HT1080 (cell line): ENCODE measurements around the gene PROB1. TPM values are rescaled to one million over a fixed set of nuclear protein-coding genes. Genes with fewer than 3 reads are reported as not detected.

Experiments
- DNase-seq: peaks from one replicate; pipeline ENCODE4 v3.0.0-alpha.2; 2015; ENCODE audit warnings: low read depth
- total RNA-seq: library from RNA; depleted of rRNA; stranded (reverse); fragments of >200 nt; shearing (Covaris generic); gene quantifications from 2 replicates; pipeline ENCODE4 v1.2.3, GENCODE V29; 2014; rRNA removed

PROB1 gene
- total RNA-seq, 1 experiment from 2014 or later: 0.53 TPM

GRCh38 chr5:139343476-139343875 lies 51.4 kb downstream of the PROB1 start:
- no peak for DNase-seq

DNA sequence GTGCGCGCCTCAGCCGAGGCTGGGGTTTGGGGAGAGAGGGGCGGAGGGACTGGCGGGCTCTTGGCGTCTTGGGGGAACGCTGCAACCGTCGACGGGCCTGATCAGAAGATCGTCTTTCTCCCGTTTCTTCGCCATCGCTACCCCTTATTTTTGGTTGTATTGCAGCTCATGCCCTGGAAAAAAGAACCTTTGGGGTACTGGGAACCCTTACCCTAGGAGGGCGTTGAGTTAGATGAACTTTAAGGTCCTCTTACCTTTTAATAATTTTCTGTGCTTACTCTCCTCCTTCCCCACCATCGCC lies 52.5 kb downstream of the PROB1 start:
- no peak for DNase-seq

DNA sequence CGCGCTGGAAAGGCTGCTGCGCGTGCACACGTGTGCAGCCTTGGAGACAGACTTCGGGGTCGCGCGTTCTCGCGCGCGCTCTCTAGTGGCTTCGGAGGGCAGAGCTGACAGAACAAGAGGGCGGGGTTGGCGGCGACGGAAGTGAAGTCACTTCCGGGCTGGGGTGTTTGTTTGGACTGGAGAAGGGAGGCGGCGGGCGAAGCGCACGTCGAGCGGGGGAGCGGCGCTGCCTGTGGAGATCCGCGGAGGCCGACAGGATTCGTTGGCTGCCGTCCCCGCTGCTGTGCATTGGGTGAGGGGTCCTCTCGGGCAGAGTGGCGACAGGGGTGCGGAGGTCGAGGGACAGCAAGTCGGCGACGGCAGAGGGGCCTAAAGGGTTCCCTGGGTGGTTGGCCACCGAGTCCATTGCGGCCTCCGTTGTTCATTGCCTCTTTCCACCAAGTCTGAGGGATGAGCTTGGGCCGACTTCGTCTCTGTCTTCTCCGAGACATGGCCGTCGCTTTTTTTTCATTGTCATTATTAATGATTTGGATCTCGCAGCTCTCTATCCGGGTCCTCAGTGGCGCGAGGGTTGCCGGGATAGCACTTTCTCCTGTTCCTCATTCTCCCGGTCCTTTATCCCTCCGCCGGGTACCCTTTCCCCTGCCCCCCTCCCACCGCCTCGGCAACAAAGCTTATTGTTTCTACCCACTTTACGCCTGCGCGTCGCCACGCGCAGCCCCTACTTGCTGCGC lies 53.0 kb downstream of the PROB1 start, which contains the start of gene PAIP2:
Gene PAIP2, plus strand, starts transcription at position 166 of the 734 bp plus-strand sequence. CDS start 21,931 bp downstream, outside the sequence.
- peak; percentile 99 for DNase-seq

- DNase-seq: no peak
These were observed 53.7 kb downstream of the PROB1 start for GRCh38 chr5:139341187-139341688.

Other genes with a start within 250 kb of the PROB1 start
- 27.5 and 28.4 TPM in 2 replicates for gene SIL1, start 196.7 kb downstream of the PROB1 start, total RNA-seq
- gene MATR3, start 101.4 kb downstream of the PROB1 start, total RNA-seq: 124 and 175 TPM in 2 replicates
- gene PAIP2, start 53.2 kb downstream of the PROB1 start, total RNA-seq: 56.4 and 86.9 TPM in 2 replicates
- not detected in 2 replicates for gene SLC23A1, start 11.8 kb downstream of the PROB1 start, total RNA-seq
- gene MZB1, start 5.2 kb downstream of the PROB1 start, total RNA-seq: not detected in 2 replicates
- gene SPATA24, start 9.0 kb upstream of the PROB1 start, total RNA-seq: 5.9 and 6.7 TPM in 2 replicates
- 5.1 and 11.9 TPM in 2 replicates for gene DNAJC18, start 44.4 kb upstream of the PROB1 start, total RNA-seq
- 53.3 and 67.7 TPM in 2 replicates for gene ECSCR, start 67.6 kb upstream of the PROB1 start, total RNA-seq
- not detected in 2 replicates for gene SMIM33, start 75.9 kb upstream of the PROB1 start, total RNA-seq
- gene STING1, start 87.7 kb upstream of the PROB1 start, total RNA-seq: 38.7 and 55.8 TPM in 2 replicates
- 83.2 and 84.4 TPM in 2 replicates for gene UBE2D2, start 166.2 kb upstream of the PROB1 start, total RNA-seq